GM06990 (cell line): Measurements from ENCODE around the gene CASP1.
"Not testable (repeated sequence)": the region's sequence is repeated elsewhere in the genome, so short reads cannot be mapped to it uniquely, and the experiment has no call there.

Experiments used
- DNase-seq: peaks from one replicate; pipeline ENCODE4 v3.0.0-alpha.2; 2011; ENCODE audit not compliant: insufficient read length; ENCODE audit errors: extremely low read depth
- H3K27me3 ChIP-seq: replicated peaks from 2 replicates; pipeline ENCODE4 v1.6.0; 2011; ENCODE audit warnings: low read length; ENCODE audit not compliant: control insufficient read depth, insufficient read depth
- H3K36me3 ChIP-seq: 2 replicates; pipeline ENCODE4 v1.5.1; 2011; ENCODE audit warnings: low read length; ENCODE audit not compliant: control insufficient read depth, insufficient read depth
- H3K4me3 ChIP-seq: replicated peaks from 2 replicates; pipeline ENCODE4 v1.5.1; 2011; ENCODE audit warnings: low read depth, mild to moderate bottlenecking, control low read depth, low read length
- CTCF ChIP-seq: IDR thresholded peaks from 2 replicates; pipeline ENCODE4 v1.5.1; 2011; ENCODE audit warnings: low read length, control low read depth, mild to moderate bottlenecking, inconsistent platforms; ENCODE audit not compliant: insufficient read depth, poor library complexity, severe bottlenecking

The CASP1 gene

GRCh38 chr11:105034813-105035620, at the start of gene CASP1:
TSS of gene CASP1 (minus strand) at chr11:105035144. CDS start at chr11:105035113, 31 bp downstream.
- DNase-seq: no peak
- TF ChIP-seq CTCF: no peak
- Histone ChIP-seq H3K27me3 (no peaks in the 10 kb centered on the region), H3K36me3 (peaks cover 2% of the 10 kb centered on the region; the same call in 1 of the 2 replicates), H3K4me3 (peak within 1 kb of the TSS; percentile 58)

- no peak for TF ChIP-seq CTCF
- H3K4me3 ChIP-seq: no peak overlapping the region
- H3K27me3 ChIP-seq: no peaks in the 10 kb centered on the region
- DNase-seq: no peak
- no peaks in the 10 kb centered on the region for H3K36me3 ChIP-seq
These were observed 46.6 kb upstream of the CASP1 start for GRCh38 chr11:105081412-105082150.

- H3K27me3 ChIP-seq, H3K4me3 ChIP-seq, DNase-seq, H3K36me3 ChIP-seq: not testable (repeated sequence)
These were observed 45.4 kb upstream of the CASP1 start for GRCh38 chr11:105080171-105080906.

GRCh38 chr11:105078283-105078682, 43.3 kb upstream of the CASP1 start:
- Histone ChIP-seq H3K4me3 (no peak overlapping the region), H3K36me3 (no peaks in the 10 kb centered on the region), H3K27me3 (no peaks in the 10 kb centered on the region)
- DNase-seq: no peak
- no peak for TF ChIP-seq CTCF

GRCh38 chr11:105077141-105077790, 42.3 kb upstream of the CASP1 start:
- not testable (repeated sequence) for DNase-seq, H3K36me3 ChIP-seq, H3K27me3 ChIP-seq

GRCh38 chr11:105074166-105074530, 39.2 kb upstream of the CASP1 start:
- no peak overlapping the region for H3K4me3 ChIP-seq
- H3K36me3 ChIP-seq: no peaks in the 10 kb centered on the region
- TF ChIP-seq CTCF: no peak
- H3K27me3 ChIP-seq: no peaks in the 10 kb centered on the region
- DNase-seq: no peak

More at GRCh38 chr11:105077141-105077790, 42.3 kb upstream of the CASP1 start:
- not testable (repeated sequence) for H3K4me3 ChIP-seq
